Measurements from ENCODE around the gene AK8. TPM values are rescaled to one million over a fixed set of nuclear protein-coding genes. Genes with fewer than 3 reads are reported as not detected.

Gene AK8
- total RNA-seq, 3 donors from 2014 or later (not counting 1 experiment from before 2014, with no cell fraction given), result 0.14 to 0.21 (median 0.18) TPM

GRCh38 chr9:132802121-132802795, 75.8 kb downstream of the AK8 start:
- H3K27ac ChIP-seq (ENCODE audit: low read length), result no peak overlapping the region
- H3K4me3 ChIP-seq (ENCODE audit: low read length), result no peak overlapping the region
- WGBS (ENCODE audit: insufficient coverage), result 83% methylated on average over 14 of the region's 17 CpGs
- no peaks in the 10 kb centered on the region for H3K9me3 ChIP-seq (ENCODE audit: control insufficient read depth, insufficient read depth, low read length)
- TF ChIP-seq, protein P1, sequence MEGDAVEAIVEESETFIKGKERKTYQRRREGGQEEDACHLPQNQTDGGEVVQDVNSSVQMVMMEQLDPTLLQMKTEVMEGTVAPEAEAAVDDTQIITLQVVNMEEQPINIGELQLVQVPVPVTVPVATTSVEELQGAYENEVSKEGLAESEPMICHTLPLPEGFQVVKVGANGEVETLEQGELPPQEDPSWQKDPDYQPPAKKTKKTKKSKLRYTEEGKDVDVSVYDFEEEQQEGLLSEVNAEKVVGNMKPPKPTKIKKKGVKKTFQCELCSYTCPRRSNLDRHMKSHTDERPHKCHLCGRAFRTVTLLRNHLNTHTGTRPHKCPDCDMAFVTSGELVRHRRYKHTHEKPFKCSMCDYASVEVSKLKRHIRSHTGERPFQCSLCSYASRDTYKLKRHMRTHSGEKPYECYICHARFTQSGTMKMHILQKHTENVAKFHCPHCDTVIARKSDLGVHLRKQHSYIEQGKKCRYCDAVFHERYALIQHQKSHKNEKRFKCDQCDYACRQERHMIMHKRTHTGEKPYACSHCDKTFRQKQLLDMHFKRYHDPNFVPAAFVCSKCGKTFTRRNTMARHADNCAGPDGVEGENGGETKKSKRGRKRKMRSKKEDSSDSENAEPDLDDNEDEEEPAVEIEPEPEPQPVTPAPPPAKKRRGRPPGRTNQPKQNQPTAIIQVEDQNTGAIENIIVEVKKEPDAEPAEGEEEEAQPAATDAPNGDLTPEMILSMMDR (IDR thresholded peaks at IDR 0.05), result no peak
- peaks cover 0 to 12% of the 10 kb centered on the region in 2 donors for H3K27me3 Mint-ChIP-seq (ENCODE audit: low read depth in 2 of 2)
- H3K9me3 Mint-ChIP-seq, result no peaks in the 10 kb centered on the region
- peaks cover 33 to 50% of the 10 kb centered on the region in 2 donors for H3K4me1 Mint-ChIP-seq
- H3K27me3 ChIP-seq (ENCODE audit: control insufficient read depth, insufficient read depth, low read length), result no peaks in the 10 kb centered on the region
- H3K4me3 Mint-ChIP-seq, result no peak overlapping the region
- ATAC-seq (no peak), DNase-seq (no peak)
- H3K4me1 ChIP-seq (ENCODE audit: control insufficient read depth, insufficient read depth, low read length), result peaks cover 32% of the 10 kb centered on the region
- peak overlapping the region in 1 of 2 donors; percentile 40 for H3K27ac Mint-ChIP-seq
- intact Hi-C loops (cut with micrococcal nuclease), result loop anchor here (5.0 kb wide), 1 partner anchor 130 kb away; the partner anchor contains the start of gene GTF3C4
- H3K36me3 Mint-ChIP-seq, result no peaks in the 10 kb centered on the region
- H3K36me3 ChIP-seq (ENCODE audit: control insufficient read depth, insufficient read depth, low read length), result no peaks in the 10 kb centered on the region

DNA sequence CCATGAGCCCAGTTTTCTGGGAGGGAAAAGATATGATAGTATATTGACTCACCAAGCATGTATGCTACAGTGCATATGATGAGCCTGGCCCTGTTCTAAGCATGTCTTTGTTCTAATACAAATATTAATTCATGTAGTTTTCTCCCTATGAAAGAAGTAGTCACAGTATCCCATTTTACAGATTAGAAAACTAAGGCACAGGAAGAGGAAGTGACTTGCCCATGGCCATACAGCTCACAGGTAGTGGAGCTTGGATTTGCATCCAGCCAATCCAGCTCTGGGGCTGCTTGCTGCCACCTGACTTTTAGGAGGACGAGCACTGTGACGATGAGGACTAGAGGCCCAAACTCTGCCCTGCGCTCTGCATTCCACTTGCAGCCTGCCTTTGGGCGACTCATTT, 76.4 kb downstream of the AK8 start:
- Mint-ChIP-seq H3K9me3 (no peaks in the 10 kb centered on the region), H3K4me1 (peaks cover 33 to 50% of the 10 kb centered on the region in 2 donors), H3K36me3 (no peaks in the 10 kb centered on the region), H3K4me3 (no peak overlapping the region), H3K27ac (no peak overlapping the region), H3K27me3 (ENCODE audit: low read depth in 2 of 2) (peaks cover 0 to 15% of the 10 kb centered on the region in 2 donors)
- WGBS (ENCODE audit: insufficient coverage), result 93% methylated on average over 4 of the region's 4 CpGs
- H3K27ac ChIP-seq (ENCODE audit: low read length), result no peak overlapping the region
- no peaks in the 10 kb centered on the region for H3K9me3 ChIP-seq (ENCODE audit: control insufficient read depth, insufficient read depth, low read length)
- no peaks in the 10 kb centered on the region for H3K36me3 ChIP-seq (ENCODE audit: control insufficient read depth, insufficient read depth, low read length)
- DNase-seq (no peak), ATAC-seq (no peak)
- H3K4me1 ChIP-seq (ENCODE audit: control insufficient read depth, insufficient read depth, low read length), result peaks cover 32% of the 10 kb centered on the region
- intact Hi-C loops (cut with micrococcal nuclease), result loop anchor here (5.0 kb wide), 1 partner anchor 129 kb away; the partner anchor contains the start of gene GTF3C4
- TF ChIP-seq, protein P1 (IDR thresholded peaks at IDR 0.05), result no peak
- no peak overlapping the region for H3K4me3 ChIP-seq (ENCODE audit: low read length)
- H3K27me3 ChIP-seq (ENCODE audit: control insufficient read depth, insufficient read depth, low read length), result no peaks in the 10 kb centered on the region

DNA sequence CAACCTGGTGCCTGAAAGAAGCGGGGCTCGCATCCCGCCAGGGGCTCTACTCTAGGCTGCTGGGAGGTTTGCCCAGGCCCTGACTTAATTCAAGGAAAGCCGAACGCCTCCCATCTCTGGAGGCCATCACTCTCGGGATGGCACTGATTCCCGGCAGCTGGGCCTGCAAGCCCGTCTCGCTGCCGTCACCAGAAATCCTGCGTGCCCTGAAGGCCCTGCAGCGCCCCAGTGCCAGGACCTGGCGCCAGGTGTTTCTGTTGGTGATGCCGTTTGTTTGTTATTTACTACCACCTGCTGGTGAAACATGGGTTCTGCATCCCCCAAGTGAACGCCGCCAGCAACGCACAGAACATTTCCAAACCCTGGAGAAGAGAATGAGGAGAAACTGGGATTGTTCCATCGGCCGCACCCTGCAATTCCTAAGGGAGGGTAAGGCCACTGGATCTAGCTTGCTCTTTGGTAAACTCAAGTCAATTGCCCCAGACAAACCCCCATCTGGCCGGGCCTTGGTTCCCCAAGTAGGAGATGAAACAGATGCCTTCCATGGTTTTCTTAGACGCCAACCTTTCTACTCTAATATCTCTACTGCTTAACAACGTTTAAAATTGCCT, 77.9 kb downstream of the AK8 start:
- WGBS (ENCODE audit: insufficient coverage), result 21% methylated on average over 22 of the region's 22 CpGs
- Mint-ChIP-seq H3K36me3 (no peaks in the 10 kb centered on the region), H3K9me3 (no peaks in the 10 kb centered on the region), H3K4me1 (peaks cover 25 to 43% of the 10 kb centered on the region in 2 donors), H3K27me3 (ENCODE audit: low read depth in 2 of 2) (peaks cover 0 to 16% of the 10 kb centered on the region in 2 donors), H3K27ac (no peak overlapping the region), H3K4me3 (no peak overlapping the region)
- H3K36me3 ChIP-seq (ENCODE audit: control insufficient read depth, insufficient read depth, low read length), result no peaks in the 10 kb centered on the region
- DNase-seq, result peak; percentile 42 to 84
- intact Hi-C loops (cut with micrococcal nuclease), result loop anchor here (1.0 to 5.0 kb wide), 3 partner anchors 128 to 388 kb away; partner anchors contain the start of gene GTF3C4
- ATAC-seq, result peak; percentile 72 to 86 (median 83)
- no peaks in the 10 kb centered on the region for H3K9me3 ChIP-seq (ENCODE audit: control insufficient read depth, insufficient read depth, low read length)
- H3K27ac ChIP-seq (ENCODE audit: low read length), result no peak overlapping the region
- no peaks in the 10 kb centered on the region for H3K27me3 ChIP-seq (ENCODE audit: control insufficient read depth, insufficient read depth, low read length)
- H3K4me1 ChIP-seq (ENCODE audit: control insufficient read depth, insufficient read depth, low read length), result peaks cover 25% of the 10 kb centered on the region
- TF ChIP-seq, protein P1 (IDR thresholded peaks at IDR 0.05), result peak; percentile 85
- no peak overlapping the region for H3K4me3 ChIP-seq (ENCODE audit: low read length)

Measured in natural killer cell (primary cell).